Hepatic stellate cell (primary cell): ENCODE data around the gene EHD2.
"Not testable (repeated sequence)": the region's sequence is repeated elsewhere in the genome, so short reads cannot be mapped to it uniquely, and the experiment has no call there.

ENCODE experiments used
- DNase-seq: peaks from one replicate; pipeline ENCODE4 v3.0.0; 2011; ENCODE audit warnings: low spot score

The EHD2 gene

GRCh38 chr19:47750752-47751151 lies 37.5 kb downstream of the EHD2 start:
- no peak for DNase-seq

GRCh38 chr19:47752440-47753211 lies 39.4 kb downstream of the EHD2 start:
- no peak for DNase-seq

DNA sequence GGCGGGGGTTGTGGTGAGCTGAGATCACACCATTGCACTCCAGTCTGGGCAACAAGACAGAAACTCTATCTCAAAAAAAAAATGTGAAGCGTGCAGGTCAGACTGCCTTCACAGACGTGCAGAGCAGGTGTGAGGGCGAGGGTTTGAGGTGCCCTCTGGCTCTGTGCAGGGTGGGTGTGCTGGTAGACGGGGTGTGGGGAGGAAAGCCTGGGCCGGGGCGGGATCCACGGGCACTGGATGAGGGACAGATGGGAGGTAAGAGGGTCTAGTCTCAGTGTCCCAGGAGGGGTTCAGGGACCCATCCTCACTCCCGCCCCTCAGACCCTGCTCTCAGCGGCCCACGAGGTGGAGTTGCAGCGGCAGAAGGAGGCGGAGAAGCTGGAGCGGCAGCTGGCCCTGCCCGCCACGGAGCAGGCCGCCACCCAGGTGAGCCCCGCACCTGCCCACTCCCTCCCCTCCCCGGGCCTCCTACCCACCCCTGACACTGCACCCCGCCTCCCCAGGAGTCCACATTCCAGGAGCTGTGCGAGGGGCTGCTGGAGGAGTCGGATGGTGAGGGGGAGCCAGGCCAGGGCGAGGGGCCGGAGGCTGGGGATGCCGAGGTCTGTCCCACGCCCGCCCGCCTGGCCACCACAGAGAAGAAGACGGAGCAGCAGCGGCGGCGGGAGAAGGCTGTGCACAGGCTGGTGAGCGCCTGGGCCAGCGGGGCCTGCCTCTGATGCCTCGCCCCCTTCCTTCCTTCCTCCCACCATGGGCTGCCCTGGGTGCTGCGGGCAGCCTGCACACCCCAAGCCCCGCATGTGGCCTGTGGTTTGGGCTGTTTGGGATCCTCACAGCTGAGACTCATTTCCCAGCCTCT lies 41.2 kb downstream of the EHD2 start:
- DNase-seq: peak; percentile 6

- DNase-seq: no peak
Measured at GRCh38 chr19:47755065-47755761, 42.0 kb downstream of the EHD2 start.

DNA sequence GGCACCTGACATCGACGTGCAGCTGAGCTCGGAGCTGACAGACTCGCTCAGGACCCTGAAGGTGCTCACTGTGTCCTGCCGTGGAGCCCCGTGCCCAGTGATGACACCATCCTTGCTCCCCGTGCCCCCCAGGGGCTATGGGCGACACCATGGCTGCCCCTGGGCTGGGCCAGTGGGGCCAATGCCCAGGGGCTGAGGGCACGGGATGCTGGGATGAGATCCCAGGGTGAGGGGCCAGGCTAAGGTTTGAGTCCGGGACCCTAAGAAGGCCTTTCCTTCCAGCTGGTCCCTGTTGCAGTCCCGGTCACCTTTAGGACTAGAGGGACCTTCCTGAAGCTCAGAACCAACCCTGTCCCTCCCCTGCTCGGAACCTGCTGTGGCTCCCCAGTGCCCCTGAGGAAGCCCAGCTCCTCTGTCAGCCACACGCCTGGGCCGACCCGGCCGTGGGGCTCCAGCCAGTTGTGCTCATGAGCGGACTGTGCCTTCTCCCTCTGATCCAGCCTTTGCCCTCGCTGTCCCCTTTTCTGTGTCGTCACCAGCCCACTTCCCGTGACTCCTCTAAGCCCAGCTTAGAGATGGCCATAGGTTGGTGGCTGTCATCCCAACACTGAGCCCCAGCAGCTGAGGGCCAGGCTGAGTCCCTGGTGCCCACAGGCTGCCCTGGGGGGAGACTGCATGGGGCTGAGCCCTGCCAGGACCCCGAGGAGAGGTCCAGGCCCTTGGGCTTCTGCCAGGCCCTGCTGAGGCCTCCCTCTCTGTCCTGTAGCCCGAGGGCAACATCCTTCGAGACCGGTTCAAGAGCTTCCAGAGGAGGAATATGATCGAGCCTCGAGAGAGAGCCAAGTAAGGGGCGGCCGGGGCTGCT lies 42.8 kb downstream of the EHD2 start:
- peak; percentile 4 for DNase-seq

GRCh38 chr19:47756627-47756929 lies 43.4 kb downstream of the EHD2 start:
- DNase-seq: no peak

DNA sequence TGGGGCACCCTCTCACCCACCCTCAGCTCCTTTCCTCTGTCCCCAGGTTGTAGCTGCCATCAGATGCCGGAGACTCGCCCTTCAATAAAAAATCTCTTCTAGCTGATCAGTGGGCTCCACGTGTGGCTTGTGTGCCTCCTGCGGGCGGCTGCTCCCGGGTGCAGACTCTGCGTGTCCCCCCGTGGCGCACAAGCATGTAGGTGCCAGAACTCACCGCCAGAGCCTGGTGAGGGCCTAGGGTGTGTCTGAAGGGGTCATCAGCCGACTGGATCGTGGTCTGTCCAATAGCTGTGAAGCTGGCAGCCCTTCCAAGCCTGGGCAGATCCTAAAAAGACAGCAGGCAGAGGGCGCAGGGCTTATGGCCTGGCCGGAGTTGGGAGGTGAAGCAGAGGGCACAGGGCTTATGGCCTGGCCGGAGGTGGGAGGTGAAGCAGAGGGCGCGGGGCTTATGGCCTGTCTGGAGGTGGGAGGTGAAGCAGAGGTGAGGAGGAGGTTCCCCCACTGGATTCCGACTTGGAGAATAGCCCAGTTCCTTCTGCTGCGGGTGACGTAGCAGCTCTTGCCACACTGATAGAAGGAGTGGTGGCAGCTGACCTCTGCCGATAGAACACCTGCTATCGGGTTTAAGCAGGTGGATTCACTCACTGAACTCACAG lies 43.9 kb downstream of the EHD2 start:
- DNase-seq: no peak

DNA sequence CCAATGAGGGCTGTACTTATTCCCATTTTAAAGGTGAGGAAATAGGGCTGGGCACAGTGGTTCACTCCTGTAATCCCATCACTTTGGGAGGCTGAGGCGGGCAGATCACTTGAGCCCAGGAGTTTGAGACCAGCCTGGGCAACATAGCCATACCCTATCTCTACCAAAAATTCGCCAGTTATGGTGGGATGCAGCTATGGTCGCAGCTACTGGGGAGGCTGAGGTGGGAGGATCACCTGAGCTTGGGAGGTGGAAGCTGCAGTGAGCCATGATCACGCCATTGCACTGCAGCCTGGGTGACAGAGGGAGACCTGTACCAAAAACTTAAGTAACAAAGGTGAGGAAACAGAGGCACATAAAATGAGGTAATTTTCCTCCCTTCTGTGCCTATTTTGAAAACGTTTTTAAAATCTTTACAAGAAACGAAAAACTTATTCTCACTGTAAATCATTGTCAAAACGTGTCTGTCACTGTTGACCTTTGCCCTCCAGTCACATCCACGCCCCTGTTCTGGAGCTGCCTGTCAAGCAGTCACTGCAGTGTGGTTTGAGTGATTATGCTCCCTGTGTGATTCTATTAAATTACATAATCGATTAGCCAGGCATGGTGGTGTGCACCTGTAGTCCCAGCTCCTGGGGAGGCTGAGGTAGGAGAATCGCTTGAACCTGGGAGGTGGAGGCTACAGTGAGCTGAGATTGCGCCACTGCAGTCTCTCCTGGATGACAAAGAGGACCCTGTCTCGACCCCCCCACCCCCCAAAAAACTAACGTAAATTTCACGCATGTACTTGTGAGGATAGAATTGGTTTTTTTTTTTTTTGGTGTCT lies 44.6 kb downstream of the EHD2 start:
- no peak for DNase-seq

GRCh38 chr19:47758443-47758804 lies 45.2 kb downstream of the EHD2 start:
- no peak for DNase-seq

DNA sequence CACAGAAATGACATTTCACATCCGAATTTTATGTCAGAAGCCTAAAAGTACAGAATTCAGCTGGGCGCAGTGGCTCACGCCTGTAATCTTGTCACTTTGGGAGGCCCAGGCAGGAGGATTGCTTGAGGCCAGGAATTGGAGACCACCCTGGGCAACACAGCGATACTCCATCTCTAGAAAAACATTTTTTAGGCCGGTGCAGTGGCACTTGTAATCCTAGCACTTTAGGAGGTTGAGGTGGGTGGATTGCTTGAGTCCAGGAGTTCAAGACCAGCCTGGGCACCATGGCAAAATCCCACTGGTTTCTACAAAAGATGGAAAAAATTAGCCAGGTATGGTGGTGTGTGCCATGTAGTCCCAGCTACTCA lies 47.4 kb downstream of the EHD2 start:
- DNase-seq: no peak

GRCh38 chr19:47761566-47761965 lies 48.3 kb downstream of the EHD2 start:
- DNase-seq: no peak

- no peak for DNase-seq
Measured at GRCh38 chr19:47762151-47762550, 48.9 kb downstream of the EHD2 start.

DNA sequence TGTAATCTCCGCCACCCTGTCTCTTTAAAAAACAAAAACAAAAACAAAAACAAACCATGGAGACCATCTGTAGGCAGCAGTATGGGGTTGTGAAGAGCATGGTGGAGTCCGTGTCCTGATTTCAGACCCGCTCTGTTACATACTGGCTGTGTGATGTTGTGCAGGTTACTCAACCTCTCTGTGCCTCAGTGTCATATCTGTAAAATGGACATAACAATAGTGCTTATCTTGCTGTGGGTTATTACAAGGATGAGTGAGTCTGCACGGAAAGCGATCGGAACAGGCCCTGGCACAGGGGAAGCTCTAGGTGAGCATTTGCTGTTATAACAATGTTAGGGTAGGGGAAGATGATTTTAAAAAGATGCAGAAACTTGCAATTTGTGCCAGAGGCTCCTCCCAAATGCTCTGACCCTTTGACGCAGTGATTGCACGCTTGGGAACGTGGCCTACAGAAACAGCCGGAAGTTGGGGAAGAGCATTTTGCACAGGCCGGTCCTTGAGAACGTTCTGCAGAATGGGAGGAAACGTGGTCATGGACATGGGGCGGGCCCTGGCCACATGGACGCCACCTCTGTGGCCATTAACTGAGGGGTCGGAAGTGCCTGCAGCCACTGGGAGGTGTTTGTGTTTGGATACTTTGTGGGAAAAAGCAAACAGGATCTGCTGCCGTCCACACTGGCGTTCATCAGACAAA lies 49.5 kb downstream of the EHD2 start:
- DNase-seq: no peak

DNA sequence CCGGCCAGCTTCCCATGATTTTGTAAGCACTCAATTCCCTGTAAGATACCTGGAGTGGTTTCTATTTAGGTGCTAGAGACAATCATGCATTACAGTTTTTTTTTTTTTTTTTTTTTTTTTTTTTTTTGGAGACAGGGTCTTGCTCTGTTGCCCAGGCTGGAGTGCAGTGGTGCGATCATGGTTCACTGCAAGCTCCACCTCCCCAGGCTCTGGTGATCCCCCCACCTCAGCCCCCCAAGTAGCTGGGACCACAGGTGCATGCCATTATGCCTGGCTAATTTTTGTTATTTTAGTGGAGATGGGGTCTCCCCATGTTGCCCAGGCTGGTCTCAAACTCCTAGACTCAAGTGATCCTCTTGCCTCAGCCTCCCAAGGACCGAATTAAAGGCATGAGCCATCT lies 51.5 kb downstream of the EHD2 start:
- DNase-seq: not testable (repeated sequence)

- peak; percentile 64 for DNase-seq
Measured at GRCh38 chr19:47765523-47766358, 52.5 kb downstream of the EHD2 start.

- no peak for DNase-seq
Measured at GRCh38 chr19:47766359-47766620, 53.1 kb downstream of the EHD2 start.

- DNase-seq: no peak
Measured at GRCh38 chr19:47766670-47767069, 53.4 kb downstream of the EHD2 start.

- DNase-seq: no peak
Measured at GRCh38 chr19:47767349-47767748, 54.1 kb downstream of the EHD2 start.

- DNase-seq: no peak
Measured at GRCh38 chr19:47768604-47769003, 55.4 kb downstream of the EHD2 start.
